Mammary epithelial cell (primary cell): Measurements from ENCODE around the gene RAB38.

Experiments used
- CTCF ChIP-seq, 2 donors: IDR thresholded peaks in 1 of 2; conservative IDR thresholded peaks in 1 of 2; 2 replicates each; pipeline ENCODE4 v1.5.1; 2011 to 2012; ENCODE audit warnings: inconsistent platforms in 2 of 2, low read length in 2 of 2, mild to moderate bottlenecking in 2 of 2, control low read depth in 1 of 2, low read depth in 1 of 2; ENCODE audit not compliant: insufficient read depth in 1 of 2; ENCODE audit errors: extremely low read depth in 1 of 2
- EZH2 ChIP-seq: IDR thresholded peaks from 2 replicates; pipeline ENCODE4 v1.6.1; 2012; ENCODE audit warnings: low read length, inconsistent platforms, borderline replicate concordance

- TF ChIP-seq CTCF (conservative IDR thresholded peaks at IDR 0.05 in 1 of 2, IDR thresholded peaks at IDR 0.05 in 1 of 2; ENCODE audit: extremely low read depth in 1 of 2, insufficient read depth in 1 of 2, low read depth in 1 of 2, low read length in 2 of 2) (no peak), EZH2 (no peak)
These were observed 3.3 kb downstream of the RAB38 start for GRCh38 chr11:88171982-88172381.
